Measurements from ENCODE around the gene SIK3.

DNA sequence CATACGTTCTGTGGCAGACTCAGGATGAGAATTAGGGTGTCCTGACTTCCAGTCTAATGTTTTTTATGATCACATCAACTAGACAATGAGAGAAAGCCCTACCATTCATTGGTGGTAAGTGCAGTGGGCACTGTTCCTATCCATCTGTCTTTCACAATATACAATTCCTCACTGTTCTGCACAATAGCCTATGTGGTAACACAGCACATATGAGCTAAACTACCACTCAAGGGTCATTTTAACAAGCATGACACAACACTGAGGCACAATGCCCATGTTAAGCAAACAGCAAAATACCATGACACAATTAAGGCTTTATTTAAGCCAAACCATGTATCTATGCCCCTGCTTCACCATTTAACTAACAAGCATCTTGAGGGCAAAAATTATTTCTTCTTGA lies 52.3 kb downstream of the SIK3 start:
- TF ChIP-seq, protein P1, sequence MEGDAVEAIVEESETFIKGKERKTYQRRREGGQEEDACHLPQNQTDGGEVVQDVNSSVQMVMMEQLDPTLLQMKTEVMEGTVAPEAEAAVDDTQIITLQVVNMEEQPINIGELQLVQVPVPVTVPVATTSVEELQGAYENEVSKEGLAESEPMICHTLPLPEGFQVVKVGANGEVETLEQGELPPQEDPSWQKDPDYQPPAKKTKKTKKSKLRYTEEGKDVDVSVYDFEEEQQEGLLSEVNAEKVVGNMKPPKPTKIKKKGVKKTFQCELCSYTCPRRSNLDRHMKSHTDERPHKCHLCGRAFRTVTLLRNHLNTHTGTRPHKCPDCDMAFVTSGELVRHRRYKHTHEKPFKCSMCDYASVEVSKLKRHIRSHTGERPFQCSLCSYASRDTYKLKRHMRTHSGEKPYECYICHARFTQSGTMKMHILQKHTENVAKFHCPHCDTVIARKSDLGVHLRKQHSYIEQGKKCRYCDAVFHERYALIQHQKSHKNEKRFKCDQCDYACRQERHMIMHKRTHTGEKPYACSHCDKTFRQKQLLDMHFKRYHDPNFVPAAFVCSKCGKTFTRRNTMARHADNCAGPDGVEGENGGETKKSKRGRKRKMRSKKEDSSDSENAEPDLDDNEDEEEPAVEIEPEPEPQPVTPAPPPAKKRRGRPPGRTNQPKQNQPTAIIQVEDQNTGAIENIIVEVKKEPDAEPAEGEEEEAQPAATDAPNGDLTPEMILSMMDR (IDR thresholded peaks at IDR 0.05; ENCODE audit: insufficient read depth, low read length): no peak
- no peak for TF ChIP-seq POLR2AphosphoS5 (IDR thresholded peaks at IDR 0.05; ENCODE audit: low read depth)
- no peak for TF ChIP-seq SPI1 (IDR thresholded peaks at IDR 0.05; ENCODE audit: borderline replicate concordance, low read depth)
- TF ChIP-seq, protein P2, sequence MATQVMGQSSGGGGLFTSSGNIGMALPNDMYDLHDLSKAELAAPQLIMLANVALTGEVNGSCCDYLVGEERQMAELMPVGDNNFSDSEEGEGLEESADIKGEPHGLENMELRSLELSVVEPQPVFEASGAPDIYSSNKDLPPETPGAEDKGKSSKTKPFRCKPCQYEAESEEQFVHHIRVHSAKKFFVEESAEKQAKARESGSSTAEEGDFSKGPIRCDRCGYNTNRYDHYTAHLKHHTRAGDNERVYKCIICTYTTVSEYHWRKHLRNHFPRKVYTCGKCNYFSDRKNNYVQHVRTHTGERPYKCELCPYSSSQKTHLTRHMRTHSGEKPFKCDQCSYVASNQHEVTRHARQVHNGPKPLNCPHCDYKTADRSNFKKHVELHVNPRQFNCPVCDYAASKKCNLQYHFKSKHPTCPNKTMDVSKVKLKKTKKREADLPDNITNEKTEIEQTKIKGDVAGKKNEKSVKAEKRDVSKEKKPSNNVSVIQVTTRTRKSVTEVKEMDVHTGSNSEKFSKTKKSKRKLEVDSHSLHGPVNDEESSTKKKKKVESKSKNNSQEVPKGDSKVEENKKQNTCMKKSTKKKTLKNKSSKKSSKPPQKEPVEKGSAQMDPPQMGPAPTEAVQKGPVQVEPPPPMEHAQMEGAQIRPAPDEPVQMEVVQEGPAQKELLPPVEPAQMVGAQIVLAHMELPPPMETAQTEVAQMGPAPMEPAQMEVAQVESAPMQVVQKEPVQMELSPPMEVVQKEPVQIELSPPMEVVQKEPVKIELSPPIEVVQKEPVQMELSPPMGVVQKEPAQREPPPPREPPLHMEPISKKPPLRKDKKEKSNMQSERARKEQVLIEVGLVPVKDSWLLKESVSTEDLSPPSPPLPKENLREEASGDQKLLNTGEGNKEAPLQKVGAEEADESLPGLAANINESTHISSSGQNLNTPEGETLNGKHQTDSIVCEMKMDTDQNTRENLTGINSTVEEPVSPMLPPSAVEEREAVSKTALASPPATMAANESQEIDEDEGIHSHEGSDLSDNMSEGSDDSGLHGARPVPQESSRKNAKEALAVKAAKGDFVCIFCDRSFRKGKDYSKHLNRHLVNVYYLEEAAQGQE (IDR thresholded peaks at IDR 0.05; ENCODE audit: insufficient replicate concordance, low read depth): no peak

Data from HL-60 (cell line).